NCI-H1694 treated with DMSO at 0.1 percent for 48 hours (cell line): ENCODE measurements around the gene OR5K3.
A peak's percentile ranks its signal among the peaks of the same experiment; 100 is the strongest.
"Not testable (repeated sequence)": the region's sequence is repeated elsewhere in the genome, so short reads cannot be mapped to it uniquely, and the experiment has no call there.

Source experiments
- DNase-seq: peaks from one replicate; lab custom pipeline; 2025; lab: John Stamatoyannopoulos, UW

OR5K3 gene

DNA sequence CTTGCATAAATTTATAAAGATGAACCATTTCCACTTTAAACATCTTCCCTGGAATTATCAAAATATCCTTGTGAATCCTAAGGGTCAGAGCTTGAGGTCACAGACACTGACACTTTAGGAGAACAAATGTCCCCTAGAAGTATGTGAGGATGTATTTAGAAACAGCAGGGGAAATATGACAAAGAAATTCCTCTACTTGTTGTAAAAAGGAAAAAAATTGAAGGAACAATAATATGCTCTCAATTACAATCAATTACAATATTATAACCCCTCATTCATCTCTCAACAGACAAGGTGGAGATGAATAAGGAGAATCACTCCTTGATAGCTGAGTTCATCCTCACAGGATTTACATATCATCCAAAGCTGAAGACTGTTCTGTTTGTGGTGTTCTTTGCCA, at the start of gene OR5K3:
Gene OR5K3, plus strand, starts transcription at position 301 of the 400 bp plus-strand sequence. Its CDS starts 0 bp downstream, at position 301.
- DNase-seq = no peak

- DNase-seq = no peak
Measured at GRCh38 chr3:98341758-98342157, 48.7 kb upstream of the OR5K3 start.

DNA sequence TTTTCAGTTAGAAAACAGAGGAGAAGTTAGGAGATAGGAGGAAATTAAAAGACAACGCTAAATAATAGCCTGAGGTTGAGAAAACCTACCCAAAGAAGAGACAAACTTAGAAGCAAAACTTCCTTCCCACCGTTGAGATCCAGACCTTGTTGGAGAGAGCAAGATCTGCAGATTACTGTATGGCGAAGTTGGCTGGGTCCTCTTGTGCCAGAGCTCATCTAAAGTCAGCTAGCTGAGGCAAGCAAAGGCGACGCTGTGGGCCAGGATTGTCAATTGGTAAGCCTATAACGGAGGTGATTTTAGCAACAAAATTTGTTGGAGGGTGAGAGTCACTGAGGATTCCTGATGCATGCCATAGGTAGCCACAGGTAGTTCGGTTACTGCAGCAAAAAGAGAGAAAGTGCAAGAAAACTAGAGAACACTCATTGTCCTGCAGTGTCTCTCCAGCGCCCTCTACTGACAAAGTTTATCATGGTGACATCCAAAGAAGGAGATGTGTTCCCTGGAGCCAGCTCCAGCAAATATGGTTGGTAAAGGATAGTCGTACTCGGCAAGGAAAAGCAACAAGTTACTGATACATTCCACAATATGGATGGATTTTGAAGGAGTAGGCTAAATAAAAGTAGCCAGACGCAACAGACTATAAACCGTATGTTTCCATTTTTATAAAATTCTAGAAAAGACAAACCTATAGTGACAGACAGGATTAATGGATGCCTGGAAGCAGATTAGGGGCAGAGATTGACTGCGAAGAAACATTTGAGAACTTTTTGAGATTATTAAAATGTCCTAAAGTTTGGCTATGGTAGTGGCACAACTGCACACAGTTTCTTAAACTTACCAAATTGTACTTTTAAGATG, 46.6 kb upstream of the OR5K3 start:
- peak; percentile 17 for DNase-seq

- no peak for DNase-seq
Measured at GRCh38 chr3:98350082-98350481, 40.4 kb upstream of the OR5K3 start.

DNA sequence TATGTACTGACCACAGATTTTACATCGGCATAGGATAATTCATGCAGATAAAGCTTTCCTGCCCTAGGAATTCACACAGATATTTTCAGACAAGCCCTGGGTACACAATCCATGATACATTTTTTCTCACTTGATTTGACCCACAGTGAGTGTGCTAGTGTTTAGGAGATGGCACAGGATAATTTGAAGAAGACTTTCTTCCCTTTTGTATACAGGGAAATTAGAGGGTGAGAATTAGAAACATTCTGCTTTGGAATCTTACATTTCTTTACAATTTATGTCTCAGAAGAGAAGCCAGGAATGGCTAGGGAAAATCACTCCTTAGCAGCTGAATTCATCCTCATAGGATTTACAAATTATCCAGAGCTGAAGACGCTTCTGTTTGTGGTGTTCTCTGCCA, 36.9 kb upstream of the OR5K3 start, which contains the start of gene OR5K4:
Gene OR5K4, plus strand, starts transcription at position 301 of the 400 bp plus-strand sequence. Its CDS starts 0 bp downstream, at position 301.
- DNase-seq = no peak

DNA sequence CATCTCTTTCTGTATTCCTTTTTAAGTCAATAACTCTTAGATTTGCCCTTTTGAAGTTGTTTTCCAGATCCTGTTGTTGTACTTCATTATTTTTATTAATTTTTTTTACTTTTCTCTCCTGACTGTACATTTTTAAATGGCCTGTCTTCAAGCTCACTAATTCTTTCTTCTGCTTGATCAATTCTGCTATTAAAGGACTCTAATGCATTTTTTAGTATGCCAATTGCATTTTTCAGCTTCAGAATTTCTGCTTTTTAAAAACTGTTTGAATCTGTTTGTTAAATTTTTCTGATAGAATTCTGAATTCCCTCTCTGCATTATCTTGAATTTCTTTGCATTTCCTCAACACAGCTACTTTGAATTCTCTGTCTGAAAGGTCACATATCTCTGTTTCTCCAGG, 31.2 kb upstream of the OR5K3 start:
- no peak for DNase-seq

- DNase-seq = no peak
Measured at GRCh38 chr3:98359993-98360675, 30.3 kb upstream of the OR5K3 start.

GRCh38 chr3:98360681-98361080, 29.8 kb upstream of the OR5K3 start:
- DNase-seq = no peak

DNA sequence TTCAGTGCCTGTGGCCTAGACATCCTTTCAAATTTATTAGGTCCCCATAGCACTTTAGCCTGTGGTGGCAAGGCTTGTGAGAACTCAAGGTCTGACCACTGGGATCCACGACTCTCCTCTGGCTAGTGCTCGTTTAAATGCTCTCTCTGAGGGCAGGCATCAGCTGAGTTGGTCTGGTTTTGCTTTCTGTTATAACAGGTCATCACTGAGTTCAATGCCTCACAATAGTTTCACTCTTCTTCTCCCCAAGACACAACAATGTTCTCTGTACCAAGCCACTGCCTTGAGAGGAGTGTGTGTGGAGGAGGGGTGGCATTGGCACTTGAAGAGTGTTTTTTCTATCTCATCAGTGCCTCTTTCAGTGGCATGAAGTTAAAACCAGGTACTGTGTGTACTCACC, 29.2 kb upstream of the OR5K3 start:
- no peak for DNase-seq

DNA sequence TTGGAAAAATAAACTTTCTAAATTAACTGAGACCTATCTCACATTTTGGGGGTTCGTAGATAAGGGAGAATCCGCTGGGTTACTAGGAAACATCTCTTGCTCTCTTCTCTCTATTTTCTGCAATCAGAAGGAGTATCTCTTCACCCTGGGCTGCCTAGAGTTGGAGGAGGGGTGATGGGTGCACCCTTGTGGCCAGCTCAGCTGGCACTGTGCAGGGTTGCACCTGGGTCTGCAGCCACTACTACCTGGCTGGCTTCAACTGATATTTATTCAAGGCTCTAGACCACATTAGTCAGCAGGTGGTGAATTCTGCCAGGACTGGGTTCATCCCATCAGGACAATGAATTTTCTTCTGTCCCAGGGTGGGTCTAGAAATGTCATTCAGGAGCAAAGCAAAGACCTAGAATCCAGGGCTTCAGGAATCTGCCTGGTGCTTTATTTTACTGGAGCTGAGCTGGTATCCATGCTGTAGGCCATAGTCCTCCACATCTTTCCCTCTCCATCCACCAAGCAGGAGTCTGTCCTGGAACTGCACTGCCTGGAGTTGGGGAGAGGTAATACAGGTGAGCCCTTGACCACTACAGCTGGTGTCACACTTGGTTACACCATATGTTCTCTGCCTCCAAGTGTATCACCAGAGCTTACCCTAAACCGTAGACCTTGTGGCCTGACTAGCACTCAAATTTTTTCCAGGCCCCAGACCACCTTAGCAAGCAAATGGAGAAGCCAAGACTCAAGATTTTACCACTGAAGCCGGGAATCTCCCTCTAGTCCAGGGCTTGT, 22.8 kb upstream of the OR5K3 start:
- DNase-seq = no peak

- DNase-seq = no peak
Measured at GRCh38 chr3:98371186-98371585, 19.3 kb upstream of the OR5K3 start.

- no peak for DNase-seq
Measured at GRCh38 chr3:98371853-98372252, 18.6 kb upstream of the OR5K3 start.

- DNase-seq = no peak
Measured at GRCh38 chr3:98372445-98372844, 18.0 kb upstream of the OR5K3 start.

- no peak for DNase-seq
Measured at GRCh38 chr3:98376631-98377030, 13.8 kb upstream of the OR5K3 start.

- DNase-seq = no peak
Measured at GRCh38 chr3:98388147-98388546, 2.3 kb upstream of the OR5K3 start.

DNA sequence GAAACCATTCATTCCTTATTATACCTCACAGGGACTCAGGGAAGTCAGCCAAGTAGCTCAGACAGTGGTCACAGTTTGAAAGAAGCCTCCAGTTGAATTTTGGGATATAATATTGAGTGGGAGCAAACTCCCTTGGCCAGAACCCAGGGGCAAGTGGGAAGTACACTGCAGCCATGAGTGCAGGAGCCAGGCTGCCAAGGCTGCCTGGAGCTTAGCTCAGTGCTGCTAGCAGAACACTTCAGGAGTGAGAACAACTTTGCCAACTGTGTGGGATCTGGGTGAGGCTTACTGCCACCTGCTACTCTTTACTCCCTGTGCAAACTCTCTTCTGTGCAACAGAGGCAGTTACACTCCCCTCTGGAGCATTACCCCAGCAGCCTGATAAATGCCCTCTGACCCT, 4.6 kb downstream of the OR5K3 start:
- no peak for DNase-seq

- not testable (repeated sequence) for DNase-seq
Measured at GRCh38 chr3:98396482-98396881, 6.0 kb downstream of the OR5K3 start.

DNA sequence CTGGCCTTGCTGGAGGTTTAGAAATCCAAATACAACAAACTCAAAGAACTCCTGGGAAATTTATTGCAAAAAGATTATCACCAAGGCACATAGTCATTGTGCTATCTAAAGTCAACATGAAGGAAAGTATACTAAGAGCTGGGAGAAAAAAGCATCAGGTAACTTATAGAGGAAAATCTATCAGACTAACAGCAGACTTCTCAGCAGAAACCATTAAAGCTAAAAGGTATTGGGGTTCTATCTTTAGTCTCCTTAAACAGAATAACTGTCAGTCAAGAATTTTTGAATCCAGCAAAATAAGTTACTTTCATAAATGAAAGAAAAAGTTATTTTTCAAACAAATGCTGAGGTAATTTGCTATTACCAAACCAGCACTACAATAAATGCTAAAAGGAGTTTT, 8.0 kb downstream of the OR5K3 start:
- no peak for DNase-seq

DNA sequence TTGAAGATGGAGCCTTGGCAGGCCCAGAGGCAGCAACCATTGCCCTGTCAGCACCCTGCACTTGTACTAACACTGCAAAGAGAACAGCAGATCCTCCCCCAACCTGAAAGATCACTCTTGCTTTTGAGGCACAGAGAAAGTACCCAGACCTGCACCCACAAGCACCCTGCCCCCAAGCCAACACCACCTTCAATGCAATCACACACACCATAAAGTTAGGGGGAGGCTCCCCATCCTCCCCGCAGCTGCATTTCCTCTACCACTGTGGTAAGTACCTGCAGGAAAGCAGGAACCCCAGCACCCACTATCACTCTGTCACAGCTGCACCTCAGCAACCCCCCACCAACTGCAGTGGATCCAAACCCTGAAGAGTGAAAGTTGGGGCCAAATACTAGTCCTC, 12.0 kb downstream of the OR5K3 start:
- DNase-seq = no peak

DNA sequence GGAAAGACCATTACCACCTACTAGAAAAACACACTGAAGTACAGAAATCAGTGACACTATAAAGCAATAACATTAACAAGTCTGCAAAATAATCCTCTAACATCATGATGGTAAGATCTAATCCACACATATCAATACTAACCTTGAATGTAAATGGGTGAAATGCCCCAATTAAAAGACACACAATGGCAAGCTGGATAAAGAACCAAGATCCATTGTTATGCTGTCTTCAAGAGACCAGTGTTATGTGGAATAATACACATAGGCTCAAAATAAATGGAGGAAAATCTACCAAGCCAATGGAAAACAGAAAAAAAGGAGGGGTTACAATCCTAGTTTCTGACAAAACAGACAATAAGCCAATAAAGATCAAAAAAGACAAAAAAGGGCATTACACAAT, 13.5 kb downstream of the OR5K3 start:
- no peak for DNase-seq

- DNase-seq = no peak
Measured at GRCh38 chr3:98406034-98406433, 15.6 kb downstream of the OR5K3 start.

GRCh38 chr3:98432575-98432974, 42.1 kb downstream of the OR5K3 start:
- DNase-seq = no peak

DNA sequence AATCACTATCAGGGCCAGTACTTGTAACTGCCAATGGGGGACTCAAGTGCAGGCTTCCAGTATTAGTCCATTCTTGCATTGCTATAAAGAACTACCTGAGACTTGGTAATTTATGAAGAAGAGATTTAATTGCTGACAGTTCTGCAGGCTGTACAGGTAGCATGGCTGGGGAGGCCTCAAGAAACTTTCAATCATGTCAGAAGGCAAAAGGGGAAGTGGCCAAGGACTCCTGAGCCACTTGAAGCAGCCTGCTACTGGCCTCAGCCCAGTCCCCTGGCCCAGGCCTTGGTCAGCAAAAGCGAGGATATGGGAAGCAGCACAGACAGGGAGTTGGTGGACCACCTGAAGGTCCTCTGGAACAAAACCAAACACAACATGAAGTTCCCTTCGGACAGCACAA, 43.3 kb downstream of the OR5K3 start:
- DNase-seq = no peak
